ENCODE results near the gene BCL7A. TPM values are rescaled to one million over a fixed set of nuclear protein-coding genes. Genes with fewer than 3 reads are reported as not detected.

Gene BCL7A
- polyA plus RNA-seq, 2 of the 4 experiments (the other 2 are of a cell fraction), result 9.2 to 9.4 TPM

DNA sequence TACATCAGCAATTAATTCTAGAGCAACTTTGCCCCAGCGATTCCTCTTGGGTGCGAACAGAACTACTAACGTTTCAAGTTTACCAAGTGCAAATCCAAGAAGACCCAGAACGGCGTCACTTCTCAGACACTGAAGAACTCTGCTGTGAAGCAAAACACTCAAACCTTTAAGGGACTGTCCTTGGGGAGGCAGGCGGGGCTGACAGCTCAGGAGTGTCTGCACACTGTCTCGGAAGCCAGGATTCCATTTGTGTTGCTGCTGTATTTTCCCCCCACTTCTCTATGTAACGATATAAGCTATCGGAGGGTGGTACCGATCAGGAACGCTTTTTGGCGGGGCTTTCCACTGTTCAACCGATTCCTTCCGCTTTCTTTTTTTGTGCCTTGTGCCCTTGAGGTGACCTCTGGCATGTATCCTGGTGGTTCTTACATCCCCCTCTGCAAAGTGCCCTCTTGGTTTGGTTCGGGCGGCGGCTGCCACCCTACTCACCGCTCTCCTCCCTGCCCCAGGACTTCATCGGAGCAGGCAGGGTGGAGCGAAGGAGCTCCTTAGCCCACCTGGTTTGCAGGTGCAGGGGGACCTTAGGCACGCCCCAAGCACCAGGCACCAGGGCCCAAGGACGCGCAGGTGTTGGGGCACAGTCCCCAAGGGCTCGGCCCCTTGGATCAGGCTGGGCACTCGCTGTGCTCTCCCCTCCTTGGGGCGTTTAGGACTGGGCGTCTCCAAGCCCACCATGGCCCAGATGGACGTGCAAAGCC, 37.7 kb downstream of the BCL7A start:
- H3K27ac ChIP-seq, result no peak overlapping the region
- CTCF ChIA-PET, result interaction anchor here (0.6 to 32.3 kb wide), 4 partner anchors 8 to 277 kb away, joined by 3 to 850 read pairs (median 3); no protein-coding TSS in a partner anchor

DNA sequence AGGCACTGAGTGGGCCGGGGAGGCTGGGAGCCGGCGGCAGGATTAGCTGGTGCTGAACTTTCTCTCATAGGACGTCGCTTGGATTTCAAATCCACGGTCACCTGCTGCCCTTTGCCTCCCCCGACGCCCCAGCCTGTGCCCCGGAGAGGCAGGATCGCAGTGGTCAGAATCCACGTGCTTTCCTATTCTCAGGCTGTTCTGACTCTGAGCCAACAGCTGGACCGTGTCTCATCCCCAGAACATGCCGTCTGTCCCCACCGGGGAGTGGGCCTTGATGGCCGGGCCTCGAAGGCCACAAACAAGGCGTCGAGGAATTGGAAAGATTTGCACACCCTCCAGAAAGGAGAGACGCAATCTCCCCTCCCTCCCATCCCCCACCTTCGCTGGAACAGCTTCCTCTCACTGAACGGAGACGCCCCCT, 38.4 kb downstream of the BCL7A start:
- ATAC-seq (no peak), DNase-seq (ENCODE audit: low read depth in 1 of 2, low spot score in 1 of 2) (no peak), FAIRE-seq (no peak)
- H3K9me3 ChIP-seq, result no peaks in the 10 kb centered on the region
- WGBS (ENCODE audit: missing lambda C conversion rate), result 92% methylated on average over 22 of the region's 22 CpGs
- ChIA-PET CTCF (interaction anchor here (0.6 to 32.3 kb wide), 3 partner anchors 8 to 276 kb away, joined by 3 to 850 read pairs (median 3); no protein-coding TSS in a partner anchor), POLR2A (no interaction called here)
- TF ChIP-seq CEBPB (IDR thresholded peaks at IDR 0.05), result no peak
- no peak for TF ChIP-seq ZSCAN20 (CRISPR knock-in tag; IDR thresholded peaks at IDR 0.05)
- no peak for TF ChIP-seq HDAC2 (IDR thresholded peaks at IDR 0.05)
- TF ChIP-seq NR3C1 (IDR thresholded peaks at IDR 0.05), result no peak
- TF ChIP-seq HOXA7 (CRISPR knock-in tag; IDR thresholded peaks at IDR 0.05), result no peak
- no peak for TF ChIP-seq CBX8 (IDR thresholded peaks at IDR 0.05)
- TF ChIP-seq ZNF302 (CRISPR knock-in tag; IDR thresholded peaks at IDR 0.05), result no peak
- no peak for TF ChIP-seq RAD21 (conservative IDR thresholded peaks at IDR 0.05 in 1 of 2, IDR thresholded peaks at IDR 0.05 in 1 of 2)
- TF ChIP-seq, protein P1, sequence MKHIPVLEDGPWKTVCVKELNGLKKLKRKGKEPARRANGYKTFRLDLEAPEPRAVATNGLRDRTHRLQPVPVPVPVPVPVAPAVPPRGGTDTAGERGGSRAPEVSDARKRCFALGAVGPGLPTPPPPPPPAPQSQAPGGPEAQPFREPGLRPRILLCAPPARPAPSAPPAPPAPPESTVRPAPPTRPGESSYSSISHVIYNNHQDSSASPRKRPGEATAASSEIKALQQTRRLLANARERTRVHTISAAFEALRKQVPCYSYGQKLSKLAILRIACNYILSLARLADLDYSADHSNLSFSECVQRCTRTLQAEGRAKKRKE (CRISPR knock-in tag; IDR thresholded peaks at IDR 0.05; ENCODE audit: low read depth), result no peak
- no peak for TF ChIP-seq USF2 (IDR thresholded peaks at IDR 0.05)
- H3K4me3 ChIP-seq, result no peak overlapping the region
- H3K4me2 ChIP-seq, result no peak overlapping the region
- H3K27ac ChIP-seq, result no peak overlapping the region
- peaks cover 33% of the 10 kb centered on the region for H3K4me1 ChIP-seq

More for the DNA sequence above, 37.7 kb downstream of the BCL7A start:
- no peak overlapping the region for H3K4me3 ChIP-seq
- peaks cover 30% of the 10 kb centered on the region for H3K4me1 ChIP-seq
- WGBS (ENCODE audit: missing lambda C conversion rate), result 95% methylated on average over 28 of the region's 28 CpGs
- ATAC-seq (no peak), FAIRE-seq (no peak), DNase-seq (ENCODE audit: low read depth in 1 of 2, low spot score in 1 of 2) (no peak)
- H3K9me3 ChIP-seq, result no peaks in the 10 kb centered on the region
- no peak overlapping the region for H3K4me2 ChIP-seq
- POLR2A ChIA-PET, result no interaction called here
- no peak for TF ChIP-seq RAD21 (conservative IDR thresholded peaks at IDR 0.05 in 1 of 2, IDR thresholded peaks at IDR 0.05 in 1 of 2)
- no peak for TF ChIP-seq JUNB (IDR thresholded peaks at IDR 0.05)
- no peak for TF ChIP-seq CTCF (IDR thresholded peaks at IDR 0.05)
- TF ChIP-seq, protein P2, sequence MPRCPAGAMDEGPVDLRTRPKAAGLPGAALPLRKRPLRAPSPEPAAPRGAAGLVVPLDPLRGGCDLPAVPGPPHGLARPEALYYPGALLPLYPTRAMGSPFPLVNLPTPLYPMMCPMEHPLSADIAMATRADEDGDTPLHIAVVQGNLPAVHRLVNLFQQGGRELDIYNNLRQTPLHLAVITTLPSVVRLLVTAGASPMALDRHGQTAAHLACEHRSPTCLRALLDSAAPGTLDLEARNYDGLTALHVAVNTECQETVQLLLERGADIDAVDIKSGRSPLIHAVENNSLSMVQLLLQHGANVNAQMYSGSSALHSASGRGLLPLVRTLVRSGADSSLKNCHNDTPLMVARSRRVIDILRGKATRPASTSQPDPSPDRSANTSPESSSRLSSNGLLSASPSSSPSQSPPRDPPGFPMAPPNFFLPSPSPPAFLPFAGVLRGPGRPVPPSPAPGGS (IDR thresholded peaks at IDR 0.05), result no peak
- TF ChIP-seq KDM1A (IDR thresholded peaks at IDR 0.05; ENCODE audit: low read depth), result no peak

GRCh38 chr12:122061253-122061652, 39.6 kb downstream of the BCL7A start:
- no peak for DNase-seq (ENCODE audit: low read depth in 1 of 2, low spot score in 1 of 2)
- POLR2A ChIA-PET, result no interaction called here
- FAIRE-seq, result no peak
- CTCF ChIA-PET, result interaction anchor here (32.3 kb wide), 1 partner anchor 63 kb away, joined by 850 read pairs; no protein-coding TSS in a partner anchor
- Histone ChIP-seq H3K27ac (no peak overlapping the region), H3K4me1 (peaks cover 37% of the 10 kb centered on the region), H3K9me3 (no peaks in the 10 kb centered on the region), H3K4me2 (no peak overlapping the region), H3K4me3 (no peak overlapping the region)
- TF ChIP-seq GATA3 (IDR thresholded peaks at IDR 0.05; ENCODE audit: borderline replicate concordance) (no peak), EP300 (IDR thresholded peaks at IDR 0.05) (no peak), KDM5A (IDR thresholded peaks at IDR 0.05) (no peak), MAFK (IDR thresholded peaks at IDR 0.05; ENCODE audit: partially characterized antibody) (no peak), BHLHE40 (IDR thresholded peaks at IDR 0.05; ENCODE audit: low read depth, low read length) (no peak), ZNF302 (CRISPR knock-in tag; IDR thresholded peaks at IDR 0.05) (no peak), ZFP36 (IDR thresholded peaks at IDR 0.05; ENCODE audit: borderline replicate concordance, partially characterized antibody) (no peak), JUNB (IDR thresholded peaks at IDR 0.05) (no peak), USF2 (IDR thresholded peaks at IDR 0.05) (no peak), MAX (IDR thresholded peaks at IDR 0.05) (no peak), TFCP2L1 (CRISPR knock-in tag; IDR thresholded peaks at IDR 0.05) (no peak), RARB (CRISPR knock-in tag; IDR thresholded peaks at IDR 0.05) (no peak)
- 93% methylated on average over 21 of the region's 23 CpGs for WGBS (ENCODE audit: missing lambda C conversion rate)
- ATAC-seq, result no peak

All from A549 (cell line).